H1 (cell line): Measurements from ENCODE around the gene PKP3.

Experiments
- CBX5 ChIP-seq: fragments of 300-800, 300-1000 bp; sonication (generic); IDR thresholded peaks from 2 replicates; pipeline ENCODE4 v1.7.1; 2016; ENCODE audit warnings: antibody characterized with exemption, low read length, low read depth
- EP300 ChIP-seq, 2 experiments: IDR thresholded peaks; 1 replicate in 1 of 2; 2 replicates in 1 of 2; pipeline ENCODE4 v1.6.1; 2011 to 2012; ENCODE audit warnings: low read depth in 2 of 2, low read length in 2 of 2, mild to moderate bottlenecking in 2 of 2, borderline replicate concordance in 1 of 2, inconsistent platforms in 1 of 2, moderate library complexity in 1 of 2
- POLR2AphosphoS5 ChIP-seq: IDR thresholded peaks from 2 replicates; pipeline ENCODE4 v1.6.1; 2011; ENCODE audit warnings: low read depth, low read length
- SUZ12 ChIP-seq: fragments of 200-600 bp; sonication (generic); IDR thresholded peaks from 2 replicates; pipeline ENCODE4 v1.6.1; 2012; ENCODE audit warnings: mild to moderate bottlenecking, inconsistent platforms, low read length, moderate library complexity, mixed read lengths
- TF ChIP-seq, protein P1 (sequence below), 3 experiments: IDR thresholded peaks; 1 replicate in 2 of 3; 2 replicates in 1 of 3; pipeline versions ENCODE4 v1.5.1 to v1.6.1; 2011; ENCODE audit warnings: low read length in 3 of 3, mild to moderate bottlenecking in 3 of 3, inconsistent platforms in 2 of 3, low read depth in 1 of 3, moderate library complexity in 1 of 3; ENCODE audit not compliant: insufficient read depth in 1 of 3; ENCODE audit errors: control extremely low read depth in 1 of 3

DNA sequence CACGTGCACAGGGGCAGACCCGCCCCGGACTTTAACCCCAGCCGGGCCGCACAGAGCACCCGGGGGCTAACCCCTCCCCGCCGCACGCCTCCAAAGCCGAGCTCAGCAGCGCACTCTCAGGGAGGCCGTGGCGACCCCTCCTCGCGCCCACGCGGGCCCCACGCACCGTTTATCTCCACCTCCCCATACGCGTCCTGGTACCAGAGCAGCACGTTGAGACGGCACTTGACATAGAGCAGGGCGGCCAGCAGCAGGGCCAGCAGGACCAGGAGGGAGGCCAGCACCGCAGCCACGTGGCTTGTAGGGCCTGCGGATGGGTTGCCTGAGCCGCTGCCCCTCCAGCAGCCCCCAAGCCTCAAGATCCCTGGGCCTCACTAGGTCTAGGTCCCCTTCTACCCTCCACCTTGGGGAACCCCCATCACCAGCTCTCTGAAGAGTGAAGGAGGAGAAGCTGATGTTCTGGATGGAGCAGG is 13.7 kb downstream of the PKP3 start:
- TF ChIP-seq, protein P1, sequence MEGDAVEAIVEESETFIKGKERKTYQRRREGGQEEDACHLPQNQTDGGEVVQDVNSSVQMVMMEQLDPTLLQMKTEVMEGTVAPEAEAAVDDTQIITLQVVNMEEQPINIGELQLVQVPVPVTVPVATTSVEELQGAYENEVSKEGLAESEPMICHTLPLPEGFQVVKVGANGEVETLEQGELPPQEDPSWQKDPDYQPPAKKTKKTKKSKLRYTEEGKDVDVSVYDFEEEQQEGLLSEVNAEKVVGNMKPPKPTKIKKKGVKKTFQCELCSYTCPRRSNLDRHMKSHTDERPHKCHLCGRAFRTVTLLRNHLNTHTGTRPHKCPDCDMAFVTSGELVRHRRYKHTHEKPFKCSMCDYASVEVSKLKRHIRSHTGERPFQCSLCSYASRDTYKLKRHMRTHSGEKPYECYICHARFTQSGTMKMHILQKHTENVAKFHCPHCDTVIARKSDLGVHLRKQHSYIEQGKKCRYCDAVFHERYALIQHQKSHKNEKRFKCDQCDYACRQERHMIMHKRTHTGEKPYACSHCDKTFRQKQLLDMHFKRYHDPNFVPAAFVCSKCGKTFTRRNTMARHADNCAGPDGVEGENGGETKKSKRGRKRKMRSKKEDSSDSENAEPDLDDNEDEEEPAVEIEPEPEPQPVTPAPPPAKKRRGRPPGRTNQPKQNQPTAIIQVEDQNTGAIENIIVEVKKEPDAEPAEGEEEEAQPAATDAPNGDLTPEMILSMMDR (IDR thresholded peaks at IDR 0.05; ENCODE audit: control extremely low read depth in 1 of 3, insufficient read depth in 1 of 3, low read depth in 1 of 3, low read length in 3 of 3) = no peak
- no peak for TF ChIP-seq CBX5
- TF ChIP-seq SUZ12 = no peak
- TF ChIP-seq POLR2AphosphoS5 = no peak
- no peak for TF ChIP-seq EP300 (IDR thresholded peaks at IDR 0.05; ENCODE audit: borderline replicate concordance in 1 of 2, low read depth in 2 of 2, low read length in 2 of 2)
